Measurements from ENCODE around the gene MAP4K2. TPM values are rescaled to one million over a fixed set of nuclear protein-coding genes. Genes with fewer than 3 reads are reported as not detected.

The MAP4K2 gene
- total and polyA plus RNA-seq, 2 experiments from 2014 or later = 9.9 to 42.6 TPM

- no peak for TF ChIP-seq ZNF462 (CRISPR knock-in tag; IDR thresholded peaks at IDR 0.05)
- no peak for TF ChIP-seq JUNB (IDR thresholded peaks at IDR 0.05; ENCODE audit: unreplicated experiment)
Measured at GRCh38 chr11:64768300-64768694, 34.7 kb downstream of the MAP4K2 start (continued).

- Mint-ChIP-seq H3K9me3 (no peaks in the 10 kb centered on the region), H3K4me1 (peaks cover 53% of the 10 kb centered on the region)
Measured at GRCh38 chr11:64767344-64768299, 35.4 kb downstream of the MAP4K2 start.

More at GRCh38 chr11:64767344-64768299, 35.4 kb downstream of the MAP4K2 start:
- Histone ChIP-seq H3K9me2 (ENCODE audit: insufficient read depth) (no peaks in the 10 kb centered on the region), H2AFZ (no peak overlapping the region), H4K20me1 (replicated peaks; ENCODE audit: insufficient read depth) (peaks cover 66% of the 10 kb centered on the region), H3K4me2 (0 out of 2 replicates have a peak overlapping the region, but pooled peaks have one; percentile 26), H3K79me2 (replicated peaks; ENCODE audit: insufficient read depth) (peaks cover 48% of the 10 kb centered on the region), H3F3A (replicated peaks; ENCODE audit: low read depth) (peaks cover 81% of the 10 kb centered on the region), H3K4me1 (ENCODE audit: insufficient read depth) (peaks cover 31% of the 10 kb centered on the region), H3K27ac (ENCODE audit: low read depth) (peak overlapping the region; percentile 74), H3K27me3 (ENCODE audit: insufficient read depth) (no peaks in the 10 kb centered on the region), H3K4me3 (no peak overlapping the region), H3K36me3 (ENCODE audit: insufficient read depth) (peaks cover 65% of the 10 kb centered on the region)
- DNase-seq (ENCODE audit: low spot score) (peak; percentile 96), ATAC-seq (peak; percentile 27)
- Mint-ChIP-seq H3K36me3 (ENCODE audit: low read depth) (peaks cover 91% of the 10 kb centered on the region), H3K27me3 (ENCODE audit: insufficient read depth, low read depth, poor library complexity) (peaks cover 29% of the 10 kb centered on the region), H3K4me3 (peak overlapping the region; percentile 32; the same call in 1 of the 3 replicates), H3K27ac (peak overlapping the region; percentile 59)
- no peak for TF ChIP-seq ZNF331 (CRISPR knock-in tag; IDR thresholded peaks at IDR 0.05; ENCODE audit: low read depth)
- peak; percentile 77 to 83 for TF ChIP-seq CTCF (conservative IDR thresholded peaks at IDR 0.05; ENCODE audit: low read depth in 2 of 2)
